HG03460 (cell line): ENCODE data around the gene MCM10.
"Not testable (repeated sequence)": the region's sequence is repeated elsewhere in the genome, so short reads cannot be mapped to it uniquely, and the experiment has no call there.

Source experiments
- ATAC-seq: cut with Tn5 transposase; IDR thresholded peaks from one replicate; pipeline ENCODE4 v1.9.1; 2021; ENCODE audit not compliant: unreplicated experiment

MCM10 gene

GRCh38 chr10:13219685-13220670 is 58.6 kb downstream of the MCM10 start:
- ATAC-seq, result no peak

GRCh38 chr10:13221572-13221971 is 60.2 kb downstream of the MCM10 start:
- ATAC-seq, result no peak

DNA sequence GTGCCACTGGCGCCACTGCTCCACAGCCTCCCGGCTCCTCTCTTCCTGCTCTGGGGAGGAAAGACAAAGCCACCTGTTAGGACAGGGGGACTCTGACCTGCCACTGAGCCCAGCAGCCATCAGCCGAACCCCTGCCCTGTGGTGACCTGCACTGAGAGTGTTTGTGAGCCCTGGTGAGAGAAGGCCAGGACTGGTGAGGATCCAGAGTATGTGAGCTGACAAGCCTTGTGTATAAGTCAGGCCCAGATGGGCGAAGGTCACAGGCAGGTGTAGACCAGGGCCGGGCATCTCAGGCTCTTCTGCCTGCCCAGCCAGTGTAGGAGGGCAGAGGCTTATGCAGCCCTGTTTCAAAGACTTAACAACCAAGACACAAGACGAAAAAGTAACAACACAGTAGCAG is 60.8 kb downstream of the MCM10 start:
- no peak for ATAC-seq

GRCh38 chr10:13222566-13222965 is 61.2 kb downstream of the MCM10 start:
- ATAC-seq, result no peak

DNA sequence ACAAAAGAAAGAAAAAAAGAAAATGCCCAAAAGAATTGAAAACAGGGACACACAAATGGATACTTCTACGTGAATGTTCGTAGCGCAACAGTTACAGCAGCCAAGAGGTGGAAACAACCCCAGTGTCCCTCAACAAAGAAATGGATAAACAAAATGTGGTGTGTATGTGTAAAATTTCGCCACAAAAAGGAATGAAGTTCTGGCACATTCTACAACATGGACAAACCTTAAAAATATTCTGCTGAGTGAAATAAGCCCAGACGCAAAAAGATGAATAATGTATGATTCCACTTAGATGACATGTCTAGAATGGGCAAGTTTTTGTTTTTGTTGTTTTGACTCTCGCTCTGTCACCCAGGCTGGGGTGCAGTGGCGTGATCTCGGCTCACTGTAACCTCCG is 61.9 kb downstream of the MCM10 start:
- ATAC-seq, result no peak

GRCh38 chr10:13224210-13224995 is 63.0 kb downstream of the MCM10 start:
- no peak for ATAC-seq

GRCh38 chr10:13225601-13226000 is 64.2 kb downstream of the MCM10 start:
- ATAC-seq, result no peak

- ATAC-seq, result no peak
Measured at GRCh38 chr10:13227031-13227430, 65.7 kb downstream of the MCM10 start.

DNA sequence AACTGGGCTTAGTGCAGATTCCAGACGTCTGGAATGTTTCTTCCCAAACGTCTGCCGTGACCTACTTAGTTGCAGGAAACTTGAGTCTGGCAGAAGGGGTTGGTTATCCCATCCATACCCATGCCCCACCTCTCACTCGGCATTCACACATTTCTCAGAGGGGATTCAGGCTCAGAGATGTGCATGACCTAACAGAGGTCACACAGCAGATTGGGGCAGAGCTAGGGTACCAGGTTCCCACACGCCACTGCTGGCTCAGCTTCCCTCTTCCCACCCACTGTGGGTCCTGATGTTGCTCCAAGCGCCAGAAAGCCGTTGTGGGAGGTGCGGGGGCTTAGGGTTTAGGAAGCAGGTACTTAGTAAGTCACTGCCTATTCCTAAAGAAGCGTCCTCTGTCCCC is 69.8 kb downstream of the MCM10 start:
- ATAC-seq, result no peak

- no peak for ATAC-seq
Measured at GRCh38 chr10:13231808-13232207, 70.5 kb downstream of the MCM10 start.

GRCh38 chr10:13233358-13233757 is 72.0 kb downstream of the MCM10 start:
- no peak for ATAC-seq

GRCh38 chr10:13234172-13234571 is 72.8 kb downstream of the MCM10 start, which contains the start of gene UCMA:
Gene UCMA (minus strand): TSS chr10:13234374. CDS start chr10:13234258, 116 bp downstream.
- no peak for ATAC-seq

GRCh38 chr10:13234736-13235135 is 73.4 kb downstream of the MCM10 start:
- not testable (repeated sequence) for ATAC-seq

DNA sequence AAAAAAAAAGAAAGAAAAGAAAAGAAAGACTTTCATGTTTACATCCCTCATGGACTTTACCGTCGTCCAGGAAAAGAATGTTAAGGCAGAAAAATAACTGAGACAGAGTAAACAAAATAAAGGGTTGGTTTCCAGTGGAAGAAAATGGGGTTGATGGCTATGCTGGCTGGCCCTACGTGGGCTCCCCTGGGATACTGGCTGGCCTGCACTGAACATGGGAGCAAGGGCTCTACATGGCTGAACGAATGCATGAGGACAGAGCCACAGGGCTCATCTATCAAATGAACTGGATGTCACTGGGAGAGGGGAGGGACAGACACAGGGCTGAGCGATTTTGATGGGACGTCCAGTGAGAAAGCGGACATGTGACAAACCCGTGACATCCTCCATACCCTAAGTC is 75.3 kb downstream of the MCM10 start:
- ATAC-seq, result no peak

GRCh38 chr10:13238271-13239077 is 77.1 kb downstream of the MCM10 start:
- no peak for ATAC-seq

DNA sequence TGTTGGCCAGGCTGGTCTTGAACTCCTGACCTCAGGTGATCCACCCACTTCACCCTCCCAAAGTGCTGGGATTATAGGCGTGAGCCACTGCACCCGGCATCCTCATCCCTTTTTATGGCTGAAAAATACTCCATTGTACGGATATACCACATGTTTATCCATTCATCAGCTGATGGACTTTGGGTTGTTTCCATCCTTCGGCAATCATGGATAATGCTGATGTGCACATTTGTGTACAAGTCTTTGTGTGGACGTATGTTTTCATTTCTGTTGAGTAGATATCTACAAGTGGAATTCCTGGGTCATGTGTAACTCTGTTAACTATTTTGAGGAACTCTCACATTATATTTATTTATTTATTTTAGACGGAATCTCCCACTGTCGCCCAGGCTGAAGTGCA is 78.6 kb downstream of the MCM10 start:
- no peak for ATAC-seq

GRCh38 chr10:13241613-13242012 is 80.3 kb downstream of the MCM10 start:
- ATAC-seq, result no peak

DNA sequence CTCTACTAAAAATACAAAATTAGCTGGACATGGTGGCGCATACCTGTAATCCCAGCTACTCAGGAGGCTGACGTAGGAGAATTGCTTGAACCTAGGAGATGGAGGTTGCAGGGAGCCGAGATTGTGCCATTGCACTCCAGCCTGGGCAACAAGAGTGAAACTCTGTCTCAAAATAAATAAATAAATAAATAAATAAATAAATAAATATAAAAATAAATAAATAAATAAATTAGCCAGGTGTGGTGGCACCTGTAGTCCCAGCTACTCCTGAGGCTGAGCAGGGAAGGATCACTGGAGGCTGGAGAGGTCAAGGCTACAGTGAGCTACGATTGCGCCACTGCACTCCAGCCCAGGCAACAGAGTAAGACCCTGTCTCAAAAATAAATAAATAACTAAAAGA is 80.9 kb downstream of the MCM10 start:
- not testable (repeated sequence) for ATAC-seq

DNA sequence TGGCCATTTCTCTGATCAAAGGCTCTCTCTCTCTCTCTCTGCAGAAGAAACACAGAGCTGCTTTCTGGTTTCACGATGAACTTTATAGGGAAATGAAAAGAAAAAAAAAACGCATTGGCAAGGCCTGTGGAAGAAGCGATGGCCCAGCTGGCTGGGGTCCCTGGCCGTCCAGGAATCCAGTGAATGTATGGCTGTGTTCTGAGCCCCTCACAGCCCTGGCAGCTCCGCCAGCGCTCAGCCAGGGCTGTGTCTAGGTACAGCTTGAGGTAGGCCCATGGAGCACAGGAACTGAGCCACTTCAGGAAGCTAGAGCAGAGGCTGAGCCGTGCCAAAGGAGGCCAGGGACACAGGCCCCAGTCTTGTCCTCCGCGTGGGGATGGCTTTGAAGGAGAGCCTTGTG is 85.9 kb downstream of the MCM10 start:
- ATAC-seq, result no peak

DNA sequence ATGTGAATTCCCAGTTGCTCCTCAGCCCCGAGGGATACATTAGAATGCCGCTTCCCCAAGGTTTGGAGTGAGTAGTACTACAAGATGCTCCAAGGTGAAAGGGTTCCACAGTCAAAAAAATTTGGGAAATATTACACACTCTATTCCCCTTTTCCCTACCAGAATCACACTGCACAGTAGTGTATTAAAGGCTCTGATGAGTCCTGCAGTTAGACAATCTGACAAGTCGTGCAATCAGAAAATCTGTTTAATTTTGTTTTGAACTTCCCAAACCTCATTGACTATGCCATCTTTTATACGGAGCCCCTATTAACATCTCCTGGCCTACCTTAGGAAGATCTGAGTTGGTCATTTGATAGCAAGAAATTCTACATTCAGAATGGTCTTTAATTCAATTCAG is 86.4 kb downstream of the MCM10 start:
- no peak for ATAC-seq

DNA sequence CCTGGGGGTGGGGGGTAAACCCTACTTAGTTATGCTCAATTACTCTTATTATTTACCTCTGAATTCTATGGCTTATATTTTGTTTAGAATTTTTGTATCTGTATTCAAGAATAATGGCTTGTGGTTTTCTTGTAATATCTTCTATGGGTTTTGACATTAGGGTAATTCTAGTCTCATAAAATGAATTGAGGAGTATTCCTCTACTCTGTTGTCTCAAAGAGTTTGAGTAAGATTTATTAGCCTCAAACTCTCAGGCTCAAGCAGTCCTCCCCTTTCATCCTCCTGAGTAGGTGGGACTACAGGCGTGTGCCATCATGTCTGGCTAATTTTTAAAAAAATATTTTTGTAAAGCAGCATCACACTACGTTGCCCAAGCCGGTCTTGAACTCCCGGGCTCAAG is 92.4 kb downstream of the MCM10 start:
- no peak for ATAC-seq
